ENCODE measurements around the gene MBD1.
A peak's percentile ranks its signal among the peaks of the same experiment; 100 is the strongest.
"Not testable (repeated sequence)": the region's sequence is repeated elsewhere in the genome, so short reads cannot be mapped to it uniquely, and the experiment has no call there.

The MBD1 gene, protein sequence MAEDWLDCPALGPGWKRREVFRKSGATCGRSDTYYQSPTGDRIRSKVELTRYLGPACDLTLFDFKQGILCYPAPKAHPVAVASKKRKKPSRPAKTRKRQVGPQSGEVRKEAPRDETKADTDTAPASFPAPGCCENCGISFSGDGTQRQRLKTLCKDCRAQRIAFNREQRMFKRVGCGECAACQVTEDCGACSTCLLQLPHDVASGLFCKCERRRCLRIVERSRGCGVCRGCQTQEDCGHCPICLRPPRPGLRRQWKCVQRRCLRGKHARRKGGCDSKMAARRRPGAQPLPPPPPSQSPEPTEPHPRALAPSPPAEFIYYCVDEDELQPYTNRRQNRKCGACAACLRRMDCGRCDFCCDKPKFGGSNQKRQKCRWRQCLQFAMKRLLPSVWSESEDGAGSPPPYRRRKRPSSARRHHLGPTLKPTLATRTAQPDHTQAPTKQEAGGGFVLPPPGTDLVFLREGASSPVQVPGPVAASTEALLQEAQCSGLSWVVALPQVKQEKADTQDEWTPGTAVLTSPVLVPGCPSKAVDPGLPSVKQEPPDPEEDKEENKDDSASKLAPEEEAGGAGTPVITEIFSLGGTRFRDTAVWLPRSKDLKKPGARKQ
- 80.0 to 111 (median 101) reads per million in 4 donors for total RNA-seq

DNA sequence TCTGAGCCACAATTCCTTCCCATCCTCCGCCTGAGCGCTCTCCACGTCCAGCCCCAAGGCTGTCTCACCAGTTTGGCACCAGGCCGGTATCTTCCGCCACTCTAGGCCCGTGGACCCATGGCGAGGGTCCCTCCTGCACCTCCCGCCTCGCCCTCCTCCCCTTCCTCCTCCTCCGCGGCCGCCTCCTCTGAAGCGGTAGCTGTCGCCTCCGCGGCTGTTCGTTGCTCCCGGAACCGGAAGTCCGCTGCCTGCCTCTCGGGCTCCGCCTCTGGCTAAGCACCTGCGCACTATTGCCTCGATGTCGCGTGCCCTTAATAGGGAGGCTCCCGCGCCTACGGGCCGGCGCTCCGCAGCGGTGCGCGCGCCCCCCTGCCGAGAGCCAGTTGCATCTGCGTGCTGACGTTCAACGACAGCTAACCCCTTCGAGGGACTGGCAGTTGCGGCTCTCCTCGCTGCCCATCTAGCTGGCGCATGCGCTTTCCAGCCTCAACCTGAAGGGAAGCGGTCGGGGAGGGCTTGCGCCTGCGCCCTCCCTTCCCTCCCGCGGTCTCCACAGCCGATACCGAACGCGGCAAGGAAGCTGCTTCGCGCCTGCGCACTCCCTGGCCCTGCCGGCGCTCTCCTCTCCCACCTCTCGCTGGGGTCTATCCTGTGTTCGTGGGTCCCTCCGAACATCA lies at the start of gene MBD1:
Gene MBD1 (minus strand): TSS at position 229 of the 677 bp plus-strand sequence. CDS start 1,531 bp downstream, outside the sequence.
- DNase-seq = peak; percentile 96 to 99 (median 96)

DNA sequence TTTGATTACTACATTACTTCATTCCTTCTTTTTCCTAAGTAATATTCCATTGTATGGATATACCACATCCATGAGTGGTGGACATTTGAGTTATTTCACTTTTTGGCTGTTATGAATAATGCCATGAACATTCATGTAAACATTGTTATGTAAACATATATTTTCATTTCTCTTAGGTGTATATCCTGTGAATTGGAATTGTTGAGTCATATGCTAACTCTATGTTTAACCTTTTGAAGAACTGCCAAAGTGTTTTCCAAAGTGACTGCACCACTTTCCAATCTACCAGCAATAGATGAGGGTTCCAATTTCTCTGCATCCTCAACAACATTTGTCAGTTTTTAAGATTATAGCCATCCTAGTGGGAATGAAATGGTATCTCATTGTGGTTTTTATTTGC lies 48.9 kb upstream of the MBD1 start:
- DNase-seq = no peak

DNA sequence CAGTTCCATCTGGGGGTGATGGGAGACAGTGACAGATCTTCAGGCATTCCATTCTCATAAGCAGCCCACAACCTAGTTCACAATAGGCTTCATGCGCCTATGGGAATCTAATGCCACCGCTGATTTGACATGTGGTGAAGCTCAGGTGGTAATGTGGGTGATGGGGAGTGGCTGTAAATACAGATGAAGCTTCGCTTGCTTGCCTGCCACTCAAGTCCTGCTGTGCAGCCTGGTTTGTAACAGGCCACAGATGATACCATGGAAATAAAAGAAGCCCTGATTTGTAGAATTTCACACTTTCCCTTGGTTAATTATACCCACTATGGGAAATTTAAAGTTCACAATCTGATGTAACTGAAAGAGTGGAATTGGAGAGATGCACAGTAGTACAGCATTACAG lies 46.7 kb upstream of the MBD1 start:
- no peak for DNase-seq

DNA sequence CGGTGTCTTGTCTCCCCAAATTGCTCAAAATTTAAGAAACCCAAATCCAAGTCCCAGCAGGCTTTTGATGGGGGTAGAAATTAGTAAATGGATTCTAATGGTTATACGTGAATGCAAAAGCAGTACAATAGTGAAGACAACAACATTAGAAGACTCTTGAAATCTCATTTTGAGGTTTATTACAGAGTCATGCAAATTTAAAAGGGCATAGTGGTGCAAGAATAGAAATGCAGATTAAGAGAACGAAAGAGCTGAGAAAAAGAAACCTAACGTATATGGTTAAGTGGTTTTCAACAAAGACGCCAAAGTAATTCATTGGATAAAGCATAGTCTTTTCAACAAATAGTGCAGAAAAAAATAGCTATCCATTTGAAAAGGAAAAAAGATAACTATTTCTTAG lies 39.4 kb upstream of the MBD1 start:
- DNase-seq = no peak

DNA sequence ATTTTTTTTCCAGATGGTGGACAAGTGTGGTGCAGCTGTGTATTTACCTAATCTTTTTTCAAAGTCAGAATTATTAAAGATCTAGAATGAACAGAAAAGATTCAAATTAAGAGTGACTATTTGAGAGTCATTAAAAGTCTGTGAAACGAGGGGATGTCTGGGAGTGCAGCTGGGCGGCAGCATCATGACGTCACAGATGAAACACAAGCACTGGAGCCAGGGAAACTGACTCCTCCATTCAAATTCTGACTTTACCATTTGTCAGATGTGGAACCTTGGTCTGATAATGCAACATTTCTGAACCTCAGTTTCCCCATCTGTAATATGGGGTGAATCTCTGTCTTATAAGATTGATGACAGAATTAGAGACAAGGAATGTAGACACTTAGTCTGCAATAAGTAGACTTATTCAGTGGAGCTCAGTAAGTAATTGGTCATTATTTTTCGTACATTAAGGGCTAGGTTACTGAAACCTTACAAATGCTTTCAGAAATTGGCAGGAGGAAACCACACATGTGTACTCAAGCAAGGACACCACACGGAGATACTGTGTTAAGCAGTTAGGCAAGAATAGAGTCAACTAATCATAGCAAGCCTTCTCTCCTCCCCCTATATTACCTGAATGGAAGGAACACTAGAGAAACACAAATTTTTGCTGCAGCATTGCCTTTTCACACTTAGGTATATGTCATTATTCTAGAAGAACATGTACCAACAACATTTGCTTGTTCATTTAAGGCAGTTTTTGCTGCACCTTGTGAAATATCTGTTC lies 34.0 kb upstream of the MBD1 start:
- DNase-seq = no peak

DNA sequence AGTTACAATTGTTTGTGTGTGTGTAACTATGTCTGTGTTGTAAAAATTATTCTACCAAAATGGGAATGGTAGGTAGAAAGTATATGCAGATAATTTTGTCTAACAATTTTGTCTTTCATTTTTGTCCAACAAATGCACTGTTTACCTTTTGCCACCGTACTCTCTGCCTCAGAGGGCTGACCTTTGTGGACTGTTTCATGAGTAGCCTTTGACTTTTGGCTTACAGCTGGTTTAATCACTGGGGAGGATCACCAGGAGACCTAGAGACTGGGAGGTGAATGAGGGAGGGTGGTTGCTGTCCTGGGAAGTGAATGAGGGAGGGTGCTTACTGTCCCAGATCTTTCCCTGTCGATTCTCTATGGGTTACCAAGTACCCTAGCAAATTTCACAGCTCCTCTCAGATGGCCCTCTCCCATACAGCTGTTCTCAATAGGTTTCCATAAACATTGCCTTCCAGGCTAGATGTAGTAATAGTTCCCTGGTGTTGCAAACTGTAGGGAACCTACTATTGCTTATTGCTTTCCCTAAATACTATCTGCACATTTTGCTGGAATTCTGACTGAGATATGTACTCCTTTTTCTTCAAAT lies 32.6 kb upstream of the MBD1 start:
- DNase-seq = no peak

DNA sequence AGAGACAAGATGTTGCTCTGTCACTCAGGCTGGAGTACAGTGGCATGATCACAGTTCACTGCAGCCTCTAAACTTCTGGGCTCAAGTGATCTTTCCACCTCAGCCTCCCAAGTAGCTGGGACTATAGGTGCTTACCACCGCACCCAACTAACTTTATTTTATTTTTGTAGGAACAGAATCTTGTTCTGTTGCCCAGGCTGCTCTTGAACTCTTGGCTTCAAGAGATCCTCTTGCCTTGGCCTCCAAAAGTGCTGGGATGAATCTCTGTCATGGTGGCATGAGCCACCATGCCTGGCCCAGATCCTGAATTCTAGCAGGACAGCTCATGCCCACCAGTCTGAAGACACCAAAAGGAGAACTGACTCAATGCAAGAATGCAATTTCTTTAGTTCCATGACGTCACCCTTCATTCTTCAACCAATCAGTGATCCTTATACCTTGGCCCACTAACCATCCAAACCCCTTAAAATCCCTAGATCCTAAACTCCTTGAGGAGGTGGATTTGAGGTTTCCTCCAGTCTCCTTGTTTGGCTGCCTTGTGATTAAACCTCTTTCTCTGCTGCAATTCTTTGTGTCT lies 31.8 kb upstream of the MBD1 start:
- no peak for DNase-seq

DNA sequence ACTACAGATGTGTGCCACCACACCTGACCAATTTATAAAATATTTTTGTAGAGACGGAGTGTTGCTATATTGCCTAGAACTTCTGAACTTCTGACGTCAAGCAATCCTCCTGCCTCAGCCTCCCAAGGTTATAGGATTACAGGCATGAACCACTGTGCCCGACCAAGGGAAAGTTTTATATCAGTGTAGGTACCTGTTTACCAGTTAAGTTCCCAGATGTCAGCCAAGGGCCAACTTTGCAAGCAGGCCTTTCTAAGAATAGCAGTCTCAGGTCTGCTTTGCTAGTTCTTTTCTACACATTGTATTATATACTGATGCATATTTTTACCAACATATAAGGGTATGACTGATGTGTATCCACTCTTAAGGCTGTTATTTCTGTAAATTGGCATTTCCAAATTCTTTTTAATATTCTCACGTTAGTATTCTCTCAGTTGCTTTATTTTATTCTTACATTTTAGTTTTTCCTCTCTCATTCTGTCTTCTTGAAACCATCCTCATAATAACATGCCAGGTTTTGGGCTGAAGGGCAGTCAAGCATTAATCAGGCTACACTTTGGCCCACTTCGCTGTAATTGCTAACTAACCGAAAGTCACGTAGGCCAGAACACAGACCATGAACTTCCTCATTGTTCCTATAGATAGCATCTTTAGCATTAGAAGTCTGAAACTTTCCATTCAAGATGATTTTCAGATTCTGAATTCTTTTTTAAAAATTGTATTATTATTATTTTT lies 31.1 kb upstream of the MBD1 start:
- DNase-seq = no peak

DNA sequence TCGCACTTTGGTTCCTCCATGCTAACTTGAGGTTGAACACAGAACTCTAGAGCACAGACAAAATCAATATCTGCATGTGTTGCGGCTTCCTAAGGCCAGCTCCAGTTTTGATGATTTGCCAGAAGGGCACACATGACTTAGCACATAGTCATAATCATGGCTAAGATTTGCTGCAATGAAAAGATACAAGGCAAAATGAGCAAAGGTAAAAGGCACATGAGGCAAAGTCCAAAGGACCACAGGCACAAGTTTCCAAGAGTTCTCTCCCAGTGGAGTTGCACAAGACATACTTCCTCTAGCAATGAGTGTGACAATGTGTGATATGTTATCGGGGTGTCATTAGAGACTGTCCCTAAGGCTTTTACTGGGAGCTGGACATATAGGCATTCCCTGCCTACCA lies 30.3 kb upstream of the MBD1 start:
- no peak for DNase-seq

DNA sequence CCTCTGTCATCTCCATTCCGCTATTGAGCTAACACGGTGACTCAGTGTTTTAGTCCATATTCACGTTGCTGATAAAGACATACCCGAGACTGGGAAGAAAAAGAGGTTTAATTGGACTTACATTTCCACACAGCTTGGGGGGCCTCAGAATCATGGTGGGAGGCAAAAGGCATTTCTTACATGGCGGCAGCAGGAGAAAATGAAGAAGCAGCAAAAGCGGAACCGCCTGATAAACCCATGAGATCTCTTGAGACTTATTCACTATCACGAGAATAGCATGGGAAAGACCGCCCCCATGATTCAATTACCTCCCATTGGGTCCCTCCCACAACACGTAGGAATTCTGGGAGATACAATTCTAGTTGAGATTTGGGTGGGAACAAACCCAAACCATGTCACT lies 28.8 kb upstream of the MBD1 start:
- no peak for DNase-seq

DNA sequence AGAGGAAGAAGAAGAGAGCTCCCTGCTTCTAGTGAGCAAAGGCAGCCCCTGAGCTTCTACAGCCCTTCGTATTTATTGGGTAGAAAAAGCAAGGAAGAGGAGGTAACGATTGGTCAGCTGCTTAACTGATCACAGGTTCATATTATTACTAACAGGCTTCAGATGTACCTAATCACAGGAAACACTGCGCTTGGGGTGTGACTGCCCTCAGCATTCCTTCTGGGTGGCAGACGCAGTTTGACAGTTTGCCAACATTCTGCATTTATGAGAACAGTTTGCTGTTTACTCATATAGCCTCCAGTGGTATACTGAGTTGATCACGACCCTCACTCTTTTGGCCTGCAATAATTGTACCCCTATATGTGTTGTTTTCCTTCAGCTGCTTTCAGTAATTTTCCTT lies 27.5 kb upstream of the MBD1 start:
- not testable (repeated sequence) for DNase-seq

DNA sequence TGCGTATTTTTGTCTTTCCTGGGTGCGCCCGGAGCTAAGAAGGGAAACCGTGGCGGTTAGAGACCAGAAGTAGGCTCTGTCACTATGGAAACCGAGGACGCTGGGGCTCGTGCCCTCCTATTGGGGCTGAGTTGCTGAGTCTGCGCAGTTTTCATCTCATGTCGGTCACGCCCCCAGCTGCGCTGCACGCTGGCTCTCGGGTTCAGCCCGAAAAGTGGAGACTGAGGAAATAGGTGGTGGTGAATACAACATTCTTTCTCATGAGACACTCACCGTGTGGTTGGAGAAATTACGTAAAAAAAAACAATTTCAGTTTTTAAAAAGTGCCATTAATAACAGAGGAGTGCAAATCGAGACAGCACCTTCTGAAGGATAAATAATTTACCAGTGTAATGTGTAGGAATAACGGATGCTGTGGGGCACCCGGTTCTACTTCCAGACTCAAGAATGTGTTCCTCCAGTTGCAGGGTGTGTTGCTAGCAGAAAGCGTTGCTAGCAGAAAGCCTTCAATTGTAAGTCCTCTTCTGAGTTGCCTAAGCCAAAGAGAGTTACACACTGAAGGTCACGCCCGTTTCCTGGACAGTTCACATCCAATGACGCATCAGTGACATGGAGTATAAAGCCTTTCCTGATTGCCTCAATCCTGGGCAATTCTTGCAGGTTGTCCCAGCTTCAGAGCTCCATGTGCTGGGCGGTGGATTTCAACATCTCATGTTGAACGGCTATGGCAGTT lies 26.6 kb upstream of the MBD1 start:
- peak; percentile 75 to 93 (median 89) for DNase-seq

DNA sequence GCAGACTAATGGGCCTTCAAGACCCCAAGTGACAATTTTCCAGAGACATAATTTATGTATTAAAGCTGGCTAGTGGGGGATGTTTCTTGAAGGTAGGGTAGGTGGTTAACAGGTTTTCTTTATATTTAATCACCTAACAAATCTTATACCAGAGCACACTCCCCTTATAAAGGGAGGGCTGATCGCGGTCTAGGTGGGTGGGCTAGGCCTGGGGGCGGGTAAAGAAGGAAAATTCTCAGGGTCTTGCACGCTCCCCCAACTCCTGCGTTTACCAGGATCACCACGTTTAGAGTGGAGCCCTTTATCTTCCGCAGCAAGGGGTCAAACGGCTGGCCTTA lies 26.0 kb upstream of the MBD1 start:
- DNase-seq = no peak

DNA sequence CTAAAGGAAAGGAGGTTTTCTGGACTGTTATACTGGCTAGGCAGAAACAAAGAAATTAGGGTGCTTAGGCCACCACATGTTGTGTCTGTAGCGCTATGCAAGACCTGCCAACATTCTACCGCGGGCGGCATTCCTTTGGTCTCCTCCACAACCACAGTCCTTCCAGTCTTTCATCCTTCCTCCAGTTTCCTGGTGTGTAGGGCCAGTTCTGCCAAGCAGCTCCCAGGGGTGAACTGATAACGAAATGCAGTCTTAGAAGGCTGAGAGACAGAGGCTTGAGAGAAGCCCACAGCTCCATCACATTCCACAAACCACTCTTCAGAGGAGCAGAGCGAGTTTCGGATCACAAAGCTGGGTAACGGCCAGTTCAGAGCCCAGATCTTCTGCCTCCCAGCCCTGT lies 25.6 kb upstream of the MBD1 start:
- DNase-seq = no peak

DNA sequence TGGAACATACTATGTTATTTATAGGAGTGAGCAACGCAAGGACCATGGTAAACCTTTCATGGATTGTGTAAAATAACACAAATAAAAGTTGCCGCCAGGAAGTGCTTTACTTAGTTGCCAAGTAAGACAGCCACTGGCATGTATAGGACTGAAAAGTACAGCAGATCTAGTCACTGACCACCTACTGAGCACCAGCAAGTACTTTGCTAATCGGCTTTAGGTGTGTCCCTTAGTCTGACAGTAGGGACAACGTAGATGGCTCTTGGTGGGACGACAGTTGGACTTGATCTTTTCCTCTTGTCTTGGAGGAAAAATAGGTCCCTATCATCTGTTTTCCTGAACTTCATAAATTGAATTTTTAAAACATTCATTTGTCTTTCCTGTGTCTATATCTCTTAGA lies 19.8 kb upstream of the MBD1 start:
- no peak for DNase-seq

DNA sequence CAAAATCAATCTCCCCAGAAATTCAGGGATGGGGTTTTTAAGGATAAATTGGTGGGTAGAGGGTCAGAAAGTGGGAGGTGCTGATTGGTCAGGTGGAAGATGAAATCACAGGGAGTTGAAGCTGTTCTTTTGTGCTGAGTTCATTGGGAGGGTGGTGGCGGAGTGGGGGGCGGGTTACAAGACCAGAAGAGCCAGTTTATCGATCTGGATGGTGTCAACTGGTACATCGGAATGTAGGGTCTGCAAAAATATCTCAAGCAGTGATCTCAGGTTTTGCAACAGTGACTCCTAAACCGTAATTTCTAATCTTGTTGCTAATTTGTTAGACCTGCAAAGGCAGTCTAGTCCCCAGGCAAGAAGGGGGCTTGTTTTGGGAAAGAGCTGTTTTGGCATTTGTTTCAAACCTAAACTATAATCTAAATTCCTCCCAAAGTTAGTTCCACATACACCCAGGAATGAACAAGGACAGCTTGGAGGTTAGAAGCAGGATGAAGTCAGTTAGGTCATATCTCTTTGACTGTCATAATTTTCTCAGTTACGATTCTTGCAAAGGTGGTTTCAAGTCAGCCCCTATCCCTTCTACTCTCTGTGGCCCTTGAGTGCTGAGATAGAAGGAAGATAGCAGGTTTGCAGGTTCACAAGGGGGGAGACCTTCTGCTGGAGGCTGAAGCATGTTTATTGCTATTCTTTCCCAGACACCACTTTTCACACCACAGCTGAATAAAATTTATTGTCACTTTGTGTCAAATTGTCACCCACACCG lies 18.5 kb upstream of the MBD1 start:
- no peak for DNase-seq

DNA sequence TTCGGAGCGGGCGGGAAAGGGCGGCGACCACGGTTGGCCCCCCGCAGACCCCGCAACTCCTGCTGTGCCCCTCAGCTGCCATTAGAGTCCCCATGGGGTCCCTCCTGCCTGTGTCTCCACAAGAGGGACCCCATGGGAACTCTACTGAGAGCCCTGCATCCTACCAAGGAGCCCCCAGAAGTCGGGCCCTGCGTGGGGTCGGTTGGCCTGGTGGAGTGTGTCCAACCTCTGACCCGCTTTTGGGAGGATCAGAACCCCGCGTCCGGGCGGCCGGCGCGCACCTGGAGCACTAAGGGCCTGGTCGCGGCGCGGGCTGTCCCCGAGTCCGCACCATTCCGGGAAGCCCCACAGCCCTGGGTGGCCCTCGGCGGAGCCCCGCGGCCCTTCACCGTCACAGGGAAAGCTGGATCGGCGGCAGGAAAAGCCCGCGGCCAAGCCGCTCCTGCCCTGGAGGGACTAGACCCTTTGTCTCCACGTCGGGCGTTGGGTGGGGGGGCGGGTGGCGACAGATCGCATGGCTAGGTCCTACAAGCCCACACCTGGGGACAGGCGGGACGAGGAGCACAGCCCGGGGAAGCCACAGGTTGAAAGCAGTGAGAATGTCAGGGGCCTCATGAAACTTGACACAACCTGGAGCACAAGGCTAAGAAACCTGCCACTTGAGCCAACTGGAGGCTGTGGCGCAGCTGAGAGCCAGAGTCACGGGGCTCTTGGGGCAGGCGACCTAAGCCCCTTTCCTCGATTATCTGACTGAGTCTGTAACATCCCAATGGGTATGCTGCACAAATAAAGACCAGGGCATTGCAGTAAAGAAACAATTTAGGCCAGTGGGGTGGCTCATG lies 17.3 kb upstream of the MBD1 start:
- no peak for DNase-seq

DNA sequence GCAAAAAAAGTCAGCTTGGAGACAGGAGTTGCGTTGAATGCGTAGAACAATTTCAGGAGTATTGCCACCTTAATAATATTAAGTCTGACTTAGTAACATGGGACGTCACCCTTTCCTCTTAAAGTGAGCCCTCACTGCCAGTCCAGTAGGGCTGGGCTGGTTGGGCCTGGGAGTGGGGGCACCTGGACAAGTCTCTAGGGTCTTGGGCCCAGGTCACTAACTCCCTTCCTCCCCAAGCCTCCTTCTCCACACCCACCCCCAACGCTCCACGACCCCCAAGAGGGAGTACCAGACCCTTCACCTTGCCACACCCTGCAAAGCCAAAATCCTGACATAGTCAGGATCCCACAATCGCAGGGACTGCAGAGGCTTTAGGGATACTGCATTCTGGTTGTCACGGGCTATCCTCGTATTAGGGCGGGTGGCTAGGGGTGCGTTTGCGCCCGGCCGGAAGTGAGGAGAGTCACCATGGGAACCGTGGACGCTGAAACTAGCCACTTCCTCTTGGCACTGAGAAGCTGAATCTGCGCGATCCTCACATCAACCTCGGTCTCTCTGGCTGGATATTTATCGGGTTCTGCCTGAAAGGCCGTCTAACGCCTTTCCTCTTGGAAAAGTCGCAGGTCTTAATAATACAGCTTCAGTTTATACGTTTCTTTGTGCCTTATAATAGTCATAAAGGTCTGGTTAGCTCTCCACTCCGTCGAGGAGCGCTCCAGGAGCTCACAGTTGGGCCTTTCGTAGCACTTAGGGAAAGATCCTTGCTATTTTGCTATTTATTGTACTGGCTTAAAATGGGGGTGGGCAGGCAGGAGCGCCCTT lies 16.5 kb upstream of the MBD1 start:
- peak in 4 of 5 donors; percentile 36 to 82 (median 58) for DNase-seq
